AG04449 (cell line): Measurements from ENCODE around the gene B4GALT2.

Experiments
- CTCF ChIA-PET: fragments of 350-600 bp; formaldehyde crosslinking; extraction: SDS; loops from one replicate; lab custom pipeline; 2021; ENCODE audit warnings: antibody characterized with exemption; lab: Yijun Ruan, JAX
- POLR2A ChIA-PET: fragments of 400-600, 350-600 bp; formaldehyde crosslinking; extraction: SDS; loops from one replicate; lab custom pipeline; 2020; ENCODE audit warnings: antibody characterized with exemption, inconsistent platforms; lab: Yijun Ruan, JAX
- DNase-seq: peaks from one replicate; pipeline ENCODE4 v3.0.0-alpha.2; 2010; ENCODE audit warnings: low read depth, low spot score
- H3K4me3 ChIP-seq: 2 replicates; pipeline ENCODE4 v1.5.1; 2011; ENCODE audit warnings: low read depth, mild to moderate bottlenecking, control low read depth, low read length
- TF ChIP-seq, protein P1 (sequence below): IDR thresholded peaks from one replicate; pipeline ENCODE4 v1.5.1; 2011; ENCODE audit warnings: mild to moderate bottlenecking, moderate library complexity, low read length, control low read depth, inconsistent platforms; ENCODE audit not compliant: insufficient read depth; ENCODE audit errors: missing control alignments

The B4GALT2 gene

DNA sequence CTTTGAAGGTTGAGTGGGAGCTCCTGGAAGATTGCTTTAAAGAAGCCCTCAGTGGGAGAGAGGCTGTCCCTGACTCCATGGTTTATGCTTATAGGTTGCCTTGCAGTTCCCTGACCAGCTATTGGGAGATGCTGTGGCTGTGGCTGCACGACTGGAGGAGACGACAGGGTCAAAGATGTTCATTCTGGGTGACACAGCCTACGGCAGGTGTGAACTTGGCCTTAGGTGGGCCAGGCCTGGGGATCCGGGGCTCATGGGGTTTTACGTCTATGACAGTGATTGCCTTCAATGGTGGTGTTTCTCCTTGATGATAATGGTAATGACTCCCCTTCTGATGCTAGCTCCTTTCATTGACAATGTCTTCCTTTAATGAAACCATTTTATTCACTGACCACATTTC lies 8.5 kb upstream of the B4GALT2 start:
- TF ChIP-seq, protein P1, sequence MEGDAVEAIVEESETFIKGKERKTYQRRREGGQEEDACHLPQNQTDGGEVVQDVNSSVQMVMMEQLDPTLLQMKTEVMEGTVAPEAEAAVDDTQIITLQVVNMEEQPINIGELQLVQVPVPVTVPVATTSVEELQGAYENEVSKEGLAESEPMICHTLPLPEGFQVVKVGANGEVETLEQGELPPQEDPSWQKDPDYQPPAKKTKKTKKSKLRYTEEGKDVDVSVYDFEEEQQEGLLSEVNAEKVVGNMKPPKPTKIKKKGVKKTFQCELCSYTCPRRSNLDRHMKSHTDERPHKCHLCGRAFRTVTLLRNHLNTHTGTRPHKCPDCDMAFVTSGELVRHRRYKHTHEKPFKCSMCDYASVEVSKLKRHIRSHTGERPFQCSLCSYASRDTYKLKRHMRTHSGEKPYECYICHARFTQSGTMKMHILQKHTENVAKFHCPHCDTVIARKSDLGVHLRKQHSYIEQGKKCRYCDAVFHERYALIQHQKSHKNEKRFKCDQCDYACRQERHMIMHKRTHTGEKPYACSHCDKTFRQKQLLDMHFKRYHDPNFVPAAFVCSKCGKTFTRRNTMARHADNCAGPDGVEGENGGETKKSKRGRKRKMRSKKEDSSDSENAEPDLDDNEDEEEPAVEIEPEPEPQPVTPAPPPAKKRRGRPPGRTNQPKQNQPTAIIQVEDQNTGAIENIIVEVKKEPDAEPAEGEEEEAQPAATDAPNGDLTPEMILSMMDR, result no peak
- H3K4me3 ChIP-seq, result peak overlapping the region; percentile 97
- POLR2A ChIA-PET, result no interaction called here
- no peak for DNase-seq
- CTCF ChIA-PET, result interaction anchor here (1.0 to 8.7 kb wide), 4 partner anchors 23 to 205 kb away, joined by 3 to 71 read pairs (median 8); partner anchors contain the start of gene IPO13

DNA sequence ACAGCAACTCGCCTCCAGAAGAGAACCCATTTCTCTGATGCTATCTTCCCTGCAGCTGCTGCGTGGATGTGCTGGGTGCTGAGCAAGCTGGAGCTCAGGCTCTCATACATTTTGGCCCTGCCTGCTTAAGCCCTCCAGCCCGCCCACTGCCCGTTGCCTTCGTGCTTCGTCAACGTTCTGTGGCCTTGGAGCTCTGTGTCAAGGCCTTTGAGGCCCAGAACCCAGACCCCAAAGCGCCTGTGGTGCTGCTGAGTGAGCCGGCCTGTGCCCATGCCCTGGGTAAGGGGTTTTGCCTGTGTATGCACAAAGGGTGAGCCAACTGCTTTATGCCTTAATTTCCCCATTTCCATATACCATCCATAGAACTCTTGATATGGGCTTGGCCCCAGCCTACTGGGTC lies 8.1 kb upstream of the B4GALT2 start:
- ChIA-PET POLR2A (no interaction called here), CTCF (interaction anchor here (1.0 to 8.7 kb wide), 4 partner anchors 24 to 206 kb away, joined by 3 to 71 read pairs (median 8); partner anchors contain the start of gene IPO13)
- DNase-seq, result no peak
- TF ChIP-seq, protein P1, result no peak
- peak overlapping the region; percentile 97 for H3K4me3 ChIP-seq

DNA sequence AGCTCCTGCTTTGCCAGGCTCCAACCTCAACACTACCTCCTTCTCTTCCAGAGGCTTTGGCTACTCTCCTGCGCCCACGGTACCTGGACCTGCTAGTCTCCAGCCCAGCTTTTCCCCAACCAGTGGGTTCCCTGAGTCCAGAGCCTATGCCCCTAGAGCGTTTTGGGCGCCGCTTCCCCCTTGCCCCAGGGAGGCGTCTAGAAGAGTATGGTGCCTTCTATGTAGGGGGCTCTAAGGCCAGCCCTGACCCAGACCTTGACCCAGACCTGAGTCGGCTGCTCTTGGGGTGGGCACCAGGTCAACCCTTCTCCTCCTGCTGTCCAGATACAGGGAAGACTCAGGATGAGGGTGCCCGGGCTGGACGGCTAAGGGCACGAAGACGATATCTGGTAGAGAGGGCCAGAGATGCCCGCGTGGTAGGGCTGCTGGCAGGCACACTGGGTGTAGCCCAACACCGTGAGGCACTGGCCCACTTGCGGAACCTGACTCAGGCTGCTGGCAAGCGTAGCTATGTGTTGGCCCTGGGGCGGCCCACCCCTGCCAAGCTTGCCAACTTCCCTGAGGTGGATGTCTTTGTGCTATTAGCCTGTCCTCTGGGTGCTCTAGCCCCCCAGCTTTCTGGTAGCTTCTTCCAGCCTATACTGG lies 7.6 kb upstream of the B4GALT2 start:
- ChIA-PET POLR2A (no interaction called here), CTCF (interaction anchor here (1.4 to 8.7 kb wide), 5 partner anchors 24 to 206 kb away, joined by 4 to 71 read pairs (median 9); partner anchors contain the start of gene IPO13)
- H3K4me3 ChIP-seq, result no peak overlapping the region; the same call in 1 of the 2 replicates
- TF ChIP-seq, protein P1, result no peak
- DNase-seq, result no peak

DNA sequence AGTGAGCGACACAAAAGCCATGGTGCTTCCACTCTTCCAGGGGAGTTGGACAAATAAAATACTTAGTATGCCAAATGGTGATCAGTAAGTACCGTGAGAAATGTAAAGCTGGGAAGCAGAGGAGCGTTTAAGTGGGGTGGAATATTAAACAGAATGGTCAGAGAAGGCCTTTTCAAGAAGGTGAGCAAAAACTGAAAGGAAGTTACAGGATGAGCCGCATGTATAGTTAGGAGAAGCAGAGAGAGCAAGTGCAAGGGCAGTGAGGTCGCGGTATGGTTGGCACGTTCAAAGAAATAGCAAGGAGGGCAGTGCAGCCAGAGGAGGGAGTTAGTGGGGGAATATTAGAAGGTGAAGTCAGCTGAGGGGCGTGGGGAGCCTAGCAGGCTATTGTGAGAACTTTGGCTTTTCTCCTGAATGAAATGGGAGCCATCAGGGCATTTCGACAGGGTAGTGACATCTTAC lies 5.0 kb upstream of the B4GALT2 start:
- peak overlapping the region; percentile 85 for H3K4me3 ChIP-seq
- no peak for DNase-seq
- POLR2A ChIA-PET, result no interaction called here
- TF ChIP-seq, protein P1, result no peak
- CTCF ChIA-PET, result interaction anchor here (2.0 to 8.7 kb wide), 4 partner anchors 31 to 209 kb away, joined by 8 to 71 read pairs (median 14); partner anchors contain the start of gene ARTN

DNA sequence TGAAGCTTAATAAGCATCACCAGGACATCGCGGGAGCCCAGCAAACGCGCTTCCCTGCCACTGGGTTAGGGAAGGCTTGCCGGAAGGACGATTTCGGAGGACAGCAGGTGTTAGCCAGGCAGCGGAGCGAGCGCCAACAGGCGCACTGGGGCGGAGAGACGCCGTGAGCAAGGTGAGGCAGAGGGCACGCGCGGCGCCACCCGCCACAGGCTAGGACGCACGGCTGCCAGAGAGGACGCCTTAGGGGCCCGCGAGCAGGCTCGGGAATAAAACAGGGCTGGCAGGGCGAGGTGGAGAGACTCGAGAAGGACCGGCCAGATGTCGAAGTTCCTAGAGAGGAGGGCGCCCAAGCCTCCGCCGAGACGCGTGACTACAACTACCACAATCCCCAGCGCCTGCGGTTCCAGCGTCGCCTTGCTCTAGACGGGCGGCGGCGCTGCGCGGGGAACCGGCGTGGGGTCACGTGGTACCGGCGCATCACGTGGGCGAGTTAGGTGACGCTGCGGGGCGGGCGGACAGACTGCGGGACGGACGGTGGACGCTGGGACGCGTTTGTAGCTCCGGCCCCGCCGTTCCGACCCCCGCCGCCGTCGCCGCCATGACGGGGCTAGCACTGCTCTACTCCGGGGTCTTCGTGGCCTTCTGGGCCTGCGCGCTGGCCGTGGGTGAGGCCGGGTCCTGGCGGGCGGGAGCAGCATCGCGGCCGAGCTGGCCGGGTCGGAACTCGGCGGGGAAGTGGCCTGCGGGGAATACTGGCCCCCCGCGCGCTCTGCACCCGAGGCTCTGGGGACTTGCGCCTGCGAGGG lies 4.4 kb upstream of the B4GALT2 start, which contains the start of gene ATP6V0B:
ATP6V0B (plus strand) TSS at position 518 of the 806 bp plus-strand sequence; CDS start at position 599, 81 bp downstream.
- CTCF ChIA-PET, result interaction anchor here (1.2 to 8.7 kb wide), 10 partner anchors 14 to 677 kb away, joined by 3 to 71 read pairs (median 6); partner anchors contain the start of genes ARTN and CCDC24
- POLR2A ChIA-PET, result interaction anchor here (1.0 to 1.5 kb wide), 6 partner anchors 9 to 211 kb away, joined by 3 to 6 read pairs (median 4); no protein-coding TSS in a partner anchor

More for the DNA sequence above, 4.4 kb upstream of the B4GALT2 start, which contains the start of gene ATP6V0B:
- peak; percentile 28 for DNase-seq
- TF ChIP-seq, protein P1, result peak; percentile 36
- peak within 1 kb of the TSS; percentile 85 for H3K4me3 ChIP-seq
